BE2C (cell line): ENCODE measurements around the gene MYO6.

Experiments used
- DNase-seq: peaks from one replicate; pipeline ENCODE4 v3.0.0-alpha.2; 2020
- H3K27me3 ChIP-seq: fragments of 250-450 bp; sonication (Bioruptor Pico); 2 replicates; pipeline ENCODE4 v1.5.1; 2020; ENCODE audit warnings: mild to moderate bottlenecking
- H3K36me3 ChIP-seq: fragments of 250-450 bp; sonication (Bioruptor Pico); 2 replicates; pipeline ENCODE4 v1.5.1; 2020; ENCODE audit warnings: mild to moderate bottlenecking
- H3K4me1 ChIP-seq: fragments of 250-450 bp; sonication (Bioruptor Pico); 2 replicates; pipeline ENCODE4 v1.5.1; 2020
- H3K4me3 ChIP-seq: 2 replicates; pipeline ENCODE4 v1.5.1; 2011; ENCODE audit warnings: low read depth, low read length
- H3K9me3 ChIP-seq: fragments of 250-450 bp; sonication (Bioruptor Pico); 2 replicates; pipeline ENCODE4 v1.5.1; 2020
- CTCF ChIP-seq: IDR thresholded peaks from 2 replicates; pipeline ENCODE4 v1.5.1; 2012; ENCODE audit warnings: mild to moderate bottlenecking, low read depth, low read length

MYO6 gene

GRCh38 chr6:75963569-75963968, 214.5 kb downstream of the MYO6 start:
- no peak for TF ChIP-seq CTCF

GRCh38 chr6:75968143-75968542, 219.1 kb downstream of the MYO6 start:
- Histone ChIP-seq H3K36me3 (no peaks in the 10 kb centered on the region), H3K27me3 (no peaks in the 10 kb centered on the region), H3K4me3 (no peak overlapping the region), H3K9me3 (no peaks in the 10 kb centered on the region; the same call in 1 of the 2 replicates), H3K4me1 (no peaks in the 10 kb centered on the region)
- TF ChIP-seq CTCF: no peak
- no peak for DNase-seq

More at GRCh38 chr6:75963569-75963968, 214.5 kb downstream of the MYO6 start:
- H3K4me3 ChIP-seq: no peak overlapping the region
- no peaks in the 10 kb centered on the region for H3K4me1 ChIP-seq
- no peak for DNase-seq
- H3K36me3 ChIP-seq: no peaks in the 10 kb centered on the region
- H3K9me3 ChIP-seq: no peaks in the 10 kb centered on the region
- H3K27me3 ChIP-seq: no peaks in the 10 kb centered on the region
